Keratinocyte (primary cell): ENCODE results near the gene ERC1. TPM values are rescaled to one million over a fixed set of nuclear protein-coding genes. Genes with fewer than 3 reads are reported as not detected.

ENCODE experiments used
- DNase-seq: peaks from one replicate; pipeline ENCODE4 v3.0.0-alpha.2; 2011; ENCODE audit warnings: low read depth, missing footprints, low spot score
- FAIRE-seq: peaks from 2 replicates; lab custom pipeline; 2011; peaks lifted over from hg19 to GRCh38; lab: Jason Lieb, UNC
- H2AFZ ChIP-seq: 2 replicates; pipeline ENCODE4 v1.6.0; 2012; ENCODE audit warnings: low read length, control low read depth, inconsistent platforms; ENCODE audit not compliant: control insufficient read depth
- H3K27ac ChIP-seq: 2 replicates; pipeline ENCODE4 v1.5.1; 2011; ENCODE audit warnings: low read length; ENCODE audit not compliant: control insufficient read depth, insufficient read depth
- H3K27me3 ChIP-seq: 3 replicates; pipeline ENCODE4 v1.6.0; 2011; ENCODE audit warnings: low read length; ENCODE audit not compliant: control insufficient read depth, insufficient read depth; ENCODE audit errors: extremely low read depth
- H3K36me3 ChIP-seq, 2 experiments: 2 replicates in 1 of 2; 3 replicates in 1 of 2; pipeline ENCODE4 v1.5.1; 2011; ENCODE audit warnings: low read length in 2 of 2, mild to moderate bottlenecking in 1 of 2; ENCODE audit not compliant: control insufficient read depth in 2 of 2, insufficient read depth in 2 of 2; ENCODE audit errors: extremely low read depth in 1 of 2
- H3K4me1 ChIP-seq: 3 replicates; pipeline ENCODE4 v1.5.1; 2011; ENCODE audit warnings: low read length; ENCODE audit not compliant: control insufficient read depth, insufficient read depth; ENCODE audit errors: extremely low read depth
- H3K4me2 ChIP-seq: 3 replicates; pipeline ENCODE4 v1.6.0; 2011; ENCODE audit warnings: low read depth, low read length; ENCODE audit not compliant: control insufficient read depth, insufficient read depth; ENCODE audit errors: extremely low read depth
- H3K4me3 ChIP-seq, 3 experiments: fragments of 200-600 bp in 1 of 3; sonication (generic) in 1 of 3; 2 replicates in 2 of 3; 3 replicates in 1 of 3; pipeline ENCODE4 v1.5.1; 2011 to 2016; ENCODE audit warnings: low read length in 3 of 3, mild to moderate bottlenecking in 3 of 3, control low read depth in 2 of 3, inconsistent platforms in 1 of 3, low read depth in 1 of 3, mixed read lengths in 1 of 3, mixed run types in 1 of 3, moderate library complexity in 1 of 3; ENCODE audit not compliant: control insufficient read depth in 2 of 3, insufficient read depth in 2 of 3; ENCODE audit errors: extremely low read depth in 1 of 3
- H3K79me2 ChIP-seq: 2 replicates; pipeline ENCODE4 v1.6.0; 2012; ENCODE audit warnings: low read length; ENCODE audit not compliant: control insufficient read depth, insufficient read depth
- H3K9ac ChIP-seq: 3 replicates; pipeline ENCODE4 v1.6.0; 2011; ENCODE audit warnings: low read length; ENCODE audit not compliant: control insufficient read depth, insufficient read depth; ENCODE audit errors: extremely low read depth
- H3K9me1 ChIP-seq: 3 replicates; pipeline ENCODE4 v1.6.0; 2011; ENCODE audit warnings: low read length; ENCODE audit not compliant: control insufficient read depth, insufficient read depth; ENCODE audit errors: extremely low read depth
- H3K9me3 ChIP-seq: 2 replicates; pipeline ENCODE4 v1.5.1; 2012; ENCODE audit warnings: low read depth, low read length; ENCODE audit not compliant: control insufficient read depth
- H4K20me1 ChIP-seq: 3 replicates; pipeline ENCODE4 v1.6.0; 2011; ENCODE audit warnings: low read length; ENCODE audit not compliant: control insufficient read depth, insufficient read depth; ENCODE audit errors: extremely low read depth
- CTCF ChIP-seq, 3 experiments: IDR thresholded peaks in 1 of 3; conservative IDR thresholded peaks in 1 of 3; optimal IDR thresholded peaks in 1 of 3; 2 replicates in 2 of 3; 3 replicates in 1 of 3; pipeline versions ENCODE3 to v1.5.1; 2011; ENCODE audit warnings: low read length in 3 of 3, mild to moderate bottlenecking in 3 of 3, moderate library complexity in 2 of 3, control low read depth in 1 of 3, inconsistent platforms in 1 of 3; ENCODE audit not compliant: insufficient read depth in 2 of 3; ENCODE audit errors: extremely low read depth in 1 of 3
- EZH2 ChIP-seq: IDR thresholded peaks from one replicate; pipeline ENCODE4 v1.6.1; 2012; ENCODE audit warnings: inconsistent platforms, mild to moderate bottlenecking, low read length, moderate library complexity
- dilution Hi-C: fragments of 300-500 bp; cut with MboI; formaldehyde crosslinking; loops from one replicate; pipeline ENCODE4 v1.7.0; 2020; ENCODE audit warnings: low sequenced_read_pairs; ENCODE audit not compliant: extremely low pct_ligation_motif_present
- polyA plus RNA-seq, 5 experiments: library from polyadenylated mRNA; depleted of rRNA in 3 of 5; stranded (reverse) in 3 of 5; stranded (forward) in 1 of 5; unstranded in 1 of 5; fragments of >200 nt; gene quantifications; 1 replicate in 1 of 5; 2 replicates in 3 of 5; 3 replicates in 1 of 5; pipeline versions ENCODE4 v1.2.1 to v1.2.3, GENCODE V29; 2011 to 2012; ENCODE audit warnings: missing spikeins in 2 of 5, low read depth in 1 of 5, low replicate concordance in 1 of 5

The ERC1 gene
- polyA plus RNA-seq, 1 donor (not counting 4 experiments of a cell fraction or from before 2014, with no cell fraction given): 16.1 TPM

GRCh38 chr12:1401891-1402290 lies 410.9 kb downstream of the ERC1 start:
- H3K9ac ChIP-seq: no peak overlapping the region
- H3K4me2 ChIP-seq: no peak overlapping the region
- FAIRE-seq (no peak), DNase-seq (no peak)
- H3K4me1 ChIP-seq: no peaks in the 10 kb centered on the region
- no peaks in the 10 kb centered on the region for H3K9me3 ChIP-seq
- H3K4me3 ChIP-seq: no peak overlapping the region
- no peak overlapping the region for H2AFZ ChIP-seq
- no peaks in the 10 kb centered on the region for H3K9me1 ChIP-seq
- TF ChIP-seq EZH2 (no peak), CTCF (optimal IDR thresholded peaks at IDR 0.05 in 1 of 3, IDR thresholded peaks at IDR 0.05 in 1 of 3, conservative IDR thresholded peaks at IDR 0.05 in 1 of 3; ENCODE audit: extremely low read depth in 1 of 3, insufficient read depth in 2 of 3, low read length in 3 of 3) (no peak)
- H3K27ac ChIP-seq: no peak overlapping the region
- dilution Hi-C loops: no loop called here
- H4K20me1 ChIP-seq: no peaks in the 10 kb centered on the region
- no peaks in the 10 kb centered on the region for H3K36me3 ChIP-seq
- no peaks in the 10 kb centered on the region for H3K79me2 ChIP-seq
- no peaks in the 10 kb centered on the region for H3K27me3 ChIP-seq

- Histone ChIP-seq H4K20me1 (no peaks in the 10 kb centered on the region), H3K9me1 (no peaks in the 10 kb centered on the region), H3K79me2 (no peaks in the 10 kb centered on the region), H3K9me3 (no peaks in the 10 kb centered on the region), H3K36me3 (peaks cover 0 to under 1% of the 10 kb centered on the region in 2 experiments), H3K4me2 (no peak overlapping the region), H3K4me1 (no peaks in the 10 kb centered on the region), H3K27me3 (no peaks in the 10 kb centered on the region), H3K27ac (no peak overlapping the region), H2AFZ (no peak overlapping the region), H3K4me3 (no peak overlapping the region), H3K9ac (no peak overlapping the region)
- no peak for DNase-seq
- TF ChIP-seq EZH2: no peak
- no peak for TF ChIP-seq CTCF (optimal IDR thresholded peaks at IDR 0.05 in 1 of 3, IDR thresholded peaks at IDR 0.05 in 1 of 3, conservative IDR thresholded peaks at IDR 0.05 in 1 of 3; ENCODE audit: extremely low read depth in 1 of 3, insufficient read depth in 2 of 3, low read length in 3 of 3)
- no peak for FAIRE-seq
- dilution Hi-C loops: no loop called here
Observed at GRCh38 chr12:1403417-1403816, 412.4 kb downstream of the ERC1 start.
